Omental fat pad (tissue), 4 donors: ENCODE measurements around the gene FAM83G. TPM values are rescaled to one million over a fixed set of nuclear protein-coding genes. Genes with fewer than 3 reads are reported as not detected.
"Not testable (repeated sequence)": the region's sequence is repeated elsewhere in the genome, so short reads cannot be mapped to it uniquely, and the experiment has no call there.

Experiments
- ATAC-seq: fragments of 150-250 bp; one replicate; pipeline ENCODE4 v1.9.1; 2016; ENCODE audit warnings: mild to moderate bottlenecking, moderate library complexity; ENCODE audit not compliant: low FRiP score
- DNase-seq: peaks from one replicate; pipeline ENCODE4 v3.0.0-alpha.2; 2019; ENCODE audit warnings: low spot score
- total RNA-seq, 4 donors: library from RNA; depleted of rRNA; stranded (reverse); fragments of >200 nt; gene quantifications; one replicate each; pipeline ENCODE4 v1.1.0, GENCODE V29; 2016
- TF ChIP-seq, protein P1 (sequence below), 3 donors: fragments of 450-650 bp; IDR thresholded peaks; one replicate each; pipeline ENCODE4 v1.5.1; 2016 to 2017; ENCODE audit warnings: antibody characterized with exemption in 3 of 3, mild to moderate bottlenecking in 3 of 3, moderate library complexity in 2 of 3

Gene FAM83G
- total RNA-seq, 4 donors from 2014 or later = 0.95 to 19.9 (median 14.3) TPM

DNA sequence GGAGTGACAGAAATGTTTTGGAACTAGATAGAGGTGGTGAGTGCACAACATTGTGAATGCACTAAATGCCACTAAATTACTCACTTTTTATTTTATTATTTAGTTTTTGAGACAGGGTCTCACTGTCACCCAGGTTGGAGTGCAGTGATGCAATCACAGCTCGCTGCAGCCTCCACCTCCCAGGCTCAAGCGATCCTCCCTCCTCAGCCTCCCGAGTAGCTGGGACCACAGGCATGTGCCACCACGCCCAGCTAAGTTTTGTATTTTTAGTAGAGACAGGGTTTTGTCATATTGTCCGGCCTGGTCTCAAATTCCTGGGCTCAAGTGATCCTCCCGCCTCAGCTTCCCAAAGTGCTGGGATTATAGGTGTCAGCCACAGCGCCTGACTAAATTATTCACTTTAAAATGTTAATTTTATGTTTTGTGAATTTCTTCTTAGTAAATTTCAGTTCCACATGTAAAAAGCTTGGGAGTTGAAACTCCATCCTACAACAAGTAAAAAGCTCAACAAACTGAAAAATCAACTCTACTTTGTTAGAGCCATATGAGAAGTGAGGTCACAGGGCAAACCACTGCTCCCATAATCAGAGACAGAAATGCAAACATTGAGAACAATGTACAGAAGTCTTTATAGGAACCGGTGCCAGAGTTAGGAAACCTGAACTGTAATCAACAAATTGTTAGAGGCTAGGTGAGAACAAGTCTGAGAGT, 66.4 kb downstream of the FAM83G start:
- no peak for DNase-seq
- ATAC-seq = no peak
- TF ChIP-seq, protein P1, sequence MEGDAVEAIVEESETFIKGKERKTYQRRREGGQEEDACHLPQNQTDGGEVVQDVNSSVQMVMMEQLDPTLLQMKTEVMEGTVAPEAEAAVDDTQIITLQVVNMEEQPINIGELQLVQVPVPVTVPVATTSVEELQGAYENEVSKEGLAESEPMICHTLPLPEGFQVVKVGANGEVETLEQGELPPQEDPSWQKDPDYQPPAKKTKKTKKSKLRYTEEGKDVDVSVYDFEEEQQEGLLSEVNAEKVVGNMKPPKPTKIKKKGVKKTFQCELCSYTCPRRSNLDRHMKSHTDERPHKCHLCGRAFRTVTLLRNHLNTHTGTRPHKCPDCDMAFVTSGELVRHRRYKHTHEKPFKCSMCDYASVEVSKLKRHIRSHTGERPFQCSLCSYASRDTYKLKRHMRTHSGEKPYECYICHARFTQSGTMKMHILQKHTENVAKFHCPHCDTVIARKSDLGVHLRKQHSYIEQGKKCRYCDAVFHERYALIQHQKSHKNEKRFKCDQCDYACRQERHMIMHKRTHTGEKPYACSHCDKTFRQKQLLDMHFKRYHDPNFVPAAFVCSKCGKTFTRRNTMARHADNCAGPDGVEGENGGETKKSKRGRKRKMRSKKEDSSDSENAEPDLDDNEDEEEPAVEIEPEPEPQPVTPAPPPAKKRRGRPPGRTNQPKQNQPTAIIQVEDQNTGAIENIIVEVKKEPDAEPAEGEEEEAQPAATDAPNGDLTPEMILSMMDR (IDR thresholded peaks at IDR 0.05) = no peak

GRCh38 chr17:18933102-18934058, 71.2 kb downstream of the FAM83G start:
- TF ChIP-seq, protein P1 (IDR thresholded peaks at IDR 0.05) = no peak
- peak; percentile 23 for ATAC-seq
- DNase-seq = no peak

DNA sequence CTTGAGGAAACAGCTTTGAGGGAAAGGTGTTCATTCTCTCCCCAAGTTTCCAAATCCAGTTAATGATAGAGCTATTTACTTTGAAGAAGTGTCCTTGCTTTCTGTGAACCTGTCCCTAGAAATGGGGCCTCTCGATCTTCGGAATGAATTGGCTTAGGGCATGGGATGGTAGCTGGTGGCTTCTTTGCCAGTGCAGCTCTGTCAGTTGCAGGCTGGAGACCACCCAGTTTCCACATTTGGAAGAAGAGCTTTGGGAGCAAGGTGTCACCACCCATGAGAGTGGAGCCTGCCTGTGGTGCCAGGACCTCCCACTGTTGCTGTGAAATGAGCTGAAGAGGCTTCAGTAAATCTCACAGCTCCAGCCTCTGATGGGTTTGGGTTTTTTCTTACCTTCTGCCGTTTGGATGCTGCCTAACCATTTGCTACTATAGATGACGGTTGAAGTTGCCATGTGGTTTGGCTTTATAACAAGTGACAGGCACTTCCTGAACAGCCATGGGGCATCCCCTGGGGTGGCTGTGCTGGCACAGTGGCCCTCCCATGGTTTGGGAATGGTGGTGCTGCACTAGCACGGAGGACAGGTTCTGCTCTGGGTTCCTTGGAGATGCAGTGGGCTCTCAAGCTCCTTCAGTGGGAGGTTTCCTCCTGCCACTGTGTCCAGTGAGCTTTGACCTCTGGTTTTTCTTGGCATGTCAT, 72.1 kb downstream of the FAM83G start:
- ATAC-seq (peak; percentile 19), DNase-seq (no peak)
- TF ChIP-seq, protein P1 (IDR thresholded peaks at IDR 0.05) = no peak

DNA sequence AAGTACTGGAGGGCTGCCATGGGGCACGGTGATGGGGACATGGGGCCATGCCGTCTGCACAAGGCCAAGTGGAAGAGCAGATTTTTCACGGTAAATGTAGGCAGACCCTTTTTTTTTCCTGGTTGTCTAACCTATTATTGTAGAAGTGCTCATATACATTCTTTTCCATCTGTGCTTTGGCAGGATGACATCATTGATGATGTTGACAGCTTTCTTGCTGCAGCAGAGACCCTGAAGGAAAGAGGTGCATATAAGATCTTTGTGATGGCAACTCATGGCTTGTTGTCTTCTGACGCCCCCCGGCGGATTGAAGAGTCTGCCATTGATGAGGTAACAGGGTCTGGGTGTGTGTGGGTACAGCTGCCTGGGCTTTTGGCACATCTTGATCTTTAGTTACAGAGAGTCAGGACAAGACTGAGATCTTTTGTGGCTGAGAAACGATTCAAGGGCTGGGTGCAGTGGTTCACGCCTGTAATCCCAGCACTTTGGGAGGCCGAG, 75.9 kb downstream of the FAM83G start:
- ATAC-seq = no peak
- TF ChIP-seq, protein P1 (IDR thresholded peaks at IDR 0.05) = no peak
- DNase-seq = no peak

DNA sequence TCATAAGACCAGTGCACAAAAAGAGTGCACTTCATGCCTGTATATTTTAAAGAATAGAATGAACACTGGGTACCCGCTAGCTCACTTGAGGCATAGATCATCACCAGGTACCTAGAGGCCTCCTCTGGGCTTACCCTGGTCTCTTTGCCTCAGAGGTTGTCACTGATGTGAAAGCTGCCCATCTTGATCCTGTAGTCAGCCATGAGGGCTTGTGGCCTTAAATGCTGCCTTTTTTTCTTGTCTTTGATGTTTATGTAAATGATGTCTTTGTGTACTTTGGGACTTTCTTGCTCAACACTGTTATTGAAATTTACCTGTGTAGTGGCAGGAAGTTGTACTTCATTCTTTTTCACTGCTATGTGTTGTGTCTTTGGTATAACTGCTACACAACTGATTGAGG, 79.4 kb downstream of the FAM83G start:
- TF ChIP-seq, protein P1 (IDR thresholded peaks at IDR 0.05) = no peak
- no peak for DNase-seq

GRCh38 chr17:18922596-18922995, 82.0 kb downstream of the FAM83G start:
- not testable (repeated sequence) for DNase-seq, ATAC-seq

More for the DNA sequence above, 79.4 kb downstream of the FAM83G start:
- no peak for ATAC-seq
